DMS79 treated with DMSO at 0.1 percent for 48 hours (cell line): Measurements from ENCODE around the gene PREX1.
A peak's percentile ranks its signal among the peaks of the same experiment; 100 is the strongest.

Experiments used
- DNase-seq: peaks from one replicate; lab custom pipeline; 2025; lab: John Stamatoyannopoulos, UW

Gene PREX1

GRCh38 chr20:48809673-48810072 is 18.1 kb downstream of the PREX1 start:
- no peak for DNase-seq

- DNase-seq: no peak
Observed at GRCh38 chr20:48808382-48809034, 19.3 kb downstream of the PREX1 start.

GRCh38 chr20:48807586-48808381 is 20.0 kb downstream of the PREX1 start:
- no peak for DNase-seq

- DNase-seq: no peak
Observed at GRCh38 chr20:48807051-48807450, 20.7 kb downstream of the PREX1 start.

- DNase-seq: no peak
Observed at GRCh38 chr20:48805716-48806115, 22.1 kb downstream of the PREX1 start.

GRCh38 chr20:48805286-48805685 is 22.5 kb downstream of the PREX1 start:
- DNase-seq: peak; percentile 29

GRCh38 chr20:48804300-48804980 is 23.4 kb downstream of the PREX1 start:
- DNase-seq: no peak

- DNase-seq: no peak
Observed at GRCh38 chr20:48803176-48804053, 24.4 kb downstream of the PREX1 start.

GRCh38 chr20:48802647-48803046 is 25.2 kb downstream of the PREX1 start:
- no peak for DNase-seq

GRCh38 chr20:48802216-48802615 is 25.6 kb downstream of the PREX1 start:
- no peak for DNase-seq

GRCh38 chr20:48801197-48801596 is 26.6 kb downstream of the PREX1 start:
- DNase-seq: no peak

GRCh38 chr20:48800177-48800576 is 27.6 kb downstream of the PREX1 start:
- DNase-seq: no peak

GRCh38 chr20:48799328-48800105 is 28.3 kb downstream of the PREX1 start:
- no peak for DNase-seq

- DNase-seq: no peak
Observed at GRCh38 chr20:48797850-48798747, 29.7 kb downstream of the PREX1 start.

GRCh38 chr20:48797275-48797825 is 30.4 kb downstream of the PREX1 start:
- no peak for DNase-seq

GRCh38 chr20:48795732-48796131 is 32.1 kb downstream of the PREX1 start:
- DNase-seq: no peak

GRCh38 chr20:48794816-48795457 is 32.9 kb downstream of the PREX1 start:
- no peak for DNase-seq

GRCh38 chr20:48794360-48794759 is 33.4 kb downstream of the PREX1 start:
- DNase-seq: no peak

GRCh38 chr20:48793776-48794175 is 34.0 kb downstream of the PREX1 start:
- no peak for DNase-seq
